Measurements from ENCODE around the gene RABL2B. TPM values are rescaled to one million over a fixed set of nuclear protein-coding genes. Genes with fewer than 3 reads are reported as not detected.
"Not testable (repeated sequence)": the region's sequence is repeated elsewhere in the genome, so short reads cannot be mapped to it uniquely, and the experiment has no call there.

Gene RABL2B
- total RNA-seq, 1 experiment from 2014 or later, result 19.0 TPM

GRCh38 chr22:50744424-50744823 is 39.0 kb downstream of the RABL2B start:
- WGBS (ENCODE audit: extremely low coverage, insufficient read length, low lambda C conversion rate), result no CpG with 5 or more reads among the region's 12 CpGs
- H4K91ac ChIP-seq (ENCODE audit: insufficient read length, low read depth, low read length); H4K20me1 ChIP-seq (ENCODE audit: control insufficient read depth, insufficient read depth, insufficient read length); H3K18ac ChIP-seq (ENCODE audit: insufficient read length, low read depth, low read length); H2AFZ ChIP-seq (ENCODE audit: low read length); H3K79me1 ChIP-seq (ENCODE audit: insufficient read depth, low read depth, low read length, poor library complexity, severe bottlenecking); H2BK120ac ChIP-seq (ENCODE audit: low read depth, low read length, poor library complexity, severe bottlenecking); H3K4ac ChIP-seq (ENCODE audit: low read depth, low read length); H3K27ac Mint-ChIP-seq; H3K23me2 ChIP-seq (ENCODE audit: insufficient read length, low read depth, low read length, poor library complexity, severe bottlenecking); H3K27me3 ChIP-seq (ENCODE audit: insufficient read depth, low read length); DNase-seq; H3K27ac ChIP-seq (ENCODE audit: insufficient read length, low read depth, low read length); H3K4me3 Mint-ChIP-seq; H3K9me3 ChIP-seq (ENCODE audit: control insufficient read depth, low read depth, low read length); H3K9ac ChIP-seq (ENCODE audit: extremely low read depth, insufficient read length, low read length); H3T11ph ChIP-seq (ENCODE audit: low read length); H2BK12ac ChIP-seq (ENCODE audit: insufficient read length, low read depth, low read length); H3K9me3 Mint-ChIP-seq; H2BK15ac ChIP-seq (ENCODE audit: low read depth, low read length); H4K8ac ChIP-seq (replicated peaks; ENCODE audit: insufficient read length, low read depth, low read length); H2BK5ac ChIP-seq (ENCODE audit: insufficient read length, low read length); H2BK20ac ChIP-seq (ENCODE audit: low read depth, low read length, poor library complexity, severe bottlenecking); H3K36me3 Mint-ChIP-seq (ENCODE audit: insufficient read depth in 1 of 3, low read depth in 3 of 3); H3K4me1 ChIP-seq (ENCODE audit: insufficient read depth, low read length); H3K4me1 Mint-ChIP-seq; H3K14ac ChIP-seq (ENCODE audit: insufficient read depth, low read length); H3K56ac ChIP-seq (ENCODE audit: insufficient read length, low read depth, low read length); H3K79me2 ChIP-seq (ENCODE audit: insufficient read depth, low read length); H4K5ac ChIP-seq (ENCODE audit: insufficient read length, low read depth, low read length); H3K23ac ChIP-seq (ENCODE audit: insufficient read length, low read depth, low read length); H3K4me2 ChIP-seq (ENCODE audit: insufficient read depth, insufficient read length, low read length); H2AK5ac ChIP-seq (ENCODE audit: insufficient read length, low read length): not testable (repeated sequence)
- H3K27me3 Mint-ChIP-seq (ENCODE audit: low read depth), result peaks cover 87% of the 10 kb centered on the region

- H3K36me3 Mint-ChIP-seq (ENCODE audit: insufficient read depth in 1 of 3, low read depth in 3 of 3); H3K9ac ChIP-seq (ENCODE audit: extremely low read depth, insufficient read length, low read length); H4K91ac ChIP-seq (ENCODE audit: insufficient read length, low read depth, low read length); H3K23me2 ChIP-seq (ENCODE audit: insufficient read length, low read depth, low read length, poor library complexity, severe bottlenecking); H3K4me1 ChIP-seq (ENCODE audit: insufficient read depth, low read length); H3K9me3 Mint-ChIP-seq; H3K27ac ChIP-seq (ENCODE audit: insufficient read length, low read depth, low read length); H2AFZ ChIP-seq (ENCODE audit: low read length); H4K20me1 ChIP-seq (ENCODE audit: control insufficient read depth, insufficient read depth, insufficient read length); H3K27ac Mint-ChIP-seq; H4K8ac ChIP-seq (replicated peaks; ENCODE audit: insufficient read length, low read depth, low read length); H3K79me2 ChIP-seq (ENCODE audit: insufficient read depth, low read length); H3K18ac ChIP-seq (ENCODE audit: insufficient read length, low read depth, low read length); H3K4me2 ChIP-seq (ENCODE audit: insufficient read depth, insufficient read length, low read length); H4K5ac ChIP-seq (ENCODE audit: insufficient read length, low read depth, low read length); H2BK20ac ChIP-seq (ENCODE audit: low read depth, low read length, poor library complexity, severe bottlenecking); H2BK120ac ChIP-seq (ENCODE audit: low read depth, low read length, poor library complexity, severe bottlenecking); H3K56ac ChIP-seq (ENCODE audit: insufficient read length, low read depth, low read length); H3K79me1 ChIP-seq (ENCODE audit: insufficient read depth, low read depth, low read length, poor library complexity, severe bottlenecking); H2AK5ac ChIP-seq (ENCODE audit: insufficient read length, low read length); H2BK15ac ChIP-seq (ENCODE audit: low read depth, low read length); H3K9me3 ChIP-seq (ENCODE audit: control insufficient read depth, low read depth, low read length); H3T11ph ChIP-seq (ENCODE audit: low read length); H3K4me3 Mint-ChIP-seq; DNase-seq; H2BK5ac ChIP-seq (ENCODE audit: insufficient read length, low read length); H3K23ac ChIP-seq (ENCODE audit: insufficient read length, low read depth, low read length); H3K4me1 Mint-ChIP-seq; H3K14ac ChIP-seq (ENCODE audit: insufficient read depth, low read length); H2BK12ac ChIP-seq (ENCODE audit: insufficient read length, low read depth, low read length); H3K4ac ChIP-seq (ENCODE audit: low read depth, low read length): not testable (repeated sequence)
- no CpG with 5 or more reads among the region's 5 CpGs for WGBS (ENCODE audit: extremely low coverage, insufficient read length, low lambda C conversion rate)
- H3K27me3 ChIP-seq (ENCODE audit: insufficient read depth, low read length), result peaks cover 11% of the 10 kb centered on the region
- peaks cover 93% of the 10 kb centered on the region for H3K27me3 Mint-ChIP-seq (ENCODE audit: low read depth)
Observed at GRCh38 chr22:50740714-50741113, 42.7 kb downstream of the RABL2B start.
